GM19043 (cell line): Measurements from ENCODE around the gene NLRP11.
"Not testable (repeated sequence)": the region's sequence is repeated elsewhere in the genome, so short reads cannot be mapped to it uniquely, and the experiment has no call there.

ENCODE experiments used
- ATAC-seq: cut with Tn5 transposase; IDR thresholded peaks from one replicate; pipeline ENCODE4 v1.9.1; 2021; ENCODE audit warnings: low read depth; ENCODE audit not compliant: unreplicated experiment

NLRP11 gene

DNA sequence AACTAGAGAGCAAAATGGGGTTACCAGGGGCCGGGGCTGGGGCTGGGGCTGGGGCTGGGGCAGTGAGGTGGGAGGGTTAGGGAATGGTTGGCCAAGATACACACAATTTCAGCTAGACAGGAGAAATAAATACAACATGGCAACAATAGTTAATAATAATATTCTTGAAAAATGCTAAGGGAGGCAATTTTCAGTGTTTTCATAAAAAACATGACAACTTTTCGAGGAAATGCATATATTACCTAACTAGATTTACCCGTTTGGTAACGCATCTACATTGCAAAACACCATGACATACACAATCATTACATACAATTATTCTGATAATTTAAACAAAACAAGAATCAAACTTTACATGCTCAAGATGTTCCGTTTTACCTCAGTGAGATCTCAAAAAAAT lies 50.7 kb downstream of the NLRP11 start:
- ATAC-seq, result no peak

DNA sequence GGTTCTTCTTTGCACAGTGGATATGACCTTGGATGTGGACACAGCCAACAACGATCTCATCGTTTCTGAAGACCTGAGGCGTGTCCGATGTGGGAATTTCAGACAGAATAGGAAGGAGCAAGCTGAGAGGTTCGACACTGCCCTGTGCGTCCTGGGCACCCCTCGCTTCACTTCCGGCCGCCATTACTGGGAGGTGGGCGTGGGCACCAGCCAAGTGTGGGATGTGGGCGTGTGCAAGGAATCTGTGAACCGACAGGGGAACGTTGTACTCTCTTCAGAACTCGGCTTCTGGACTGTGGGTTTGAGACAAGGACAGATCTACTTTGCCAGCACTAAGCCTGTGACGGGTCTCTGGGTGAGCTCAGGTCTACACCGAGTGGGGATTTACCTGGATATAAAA lies 53.5 kb downstream of the NLRP11 start:
- ATAC-seq, result no peak

DNA sequence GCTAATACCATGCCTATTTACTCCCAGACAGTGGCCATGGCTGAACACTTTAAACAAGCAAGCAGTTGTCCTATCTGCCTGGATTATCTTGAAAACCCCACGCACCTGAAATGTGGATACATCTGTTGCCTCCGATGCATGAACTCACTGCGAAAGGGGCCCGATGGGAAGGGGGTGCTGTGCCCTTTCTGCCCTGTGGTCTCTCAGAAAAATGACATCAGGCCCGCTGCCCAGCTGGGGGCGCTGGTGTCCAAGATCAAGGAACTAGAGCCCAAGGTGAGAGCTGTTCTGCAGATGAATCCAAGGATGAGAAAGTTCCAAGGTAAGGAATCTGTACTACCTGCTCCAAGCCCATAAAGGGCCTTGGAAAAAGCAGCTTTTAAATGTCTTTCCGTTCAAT lies 54.3 kb downstream of the NLRP11 start:
- ATAC-seq, result no peak

DNA sequence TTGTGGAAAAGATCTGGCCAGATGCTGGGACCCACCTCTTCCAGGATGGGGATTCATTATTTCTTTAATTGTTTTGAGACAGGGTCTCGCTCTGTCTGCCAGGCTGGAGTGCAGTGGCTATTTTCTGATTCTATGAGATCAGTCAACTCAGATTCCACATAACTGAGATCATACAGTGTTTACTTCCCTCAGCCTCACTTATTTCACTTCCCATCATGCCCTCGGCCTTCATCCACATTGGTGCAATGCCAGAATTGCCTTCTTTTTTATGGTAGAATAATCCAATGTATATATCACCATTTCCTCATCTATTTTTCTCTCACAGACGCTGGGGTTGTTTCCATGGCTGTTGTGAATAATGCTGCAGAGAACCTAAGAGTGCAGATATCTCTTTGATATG lies 62.2 kb downstream of the NLRP11 start:
- ATAC-seq, result not testable (repeated sequence)

DNA sequence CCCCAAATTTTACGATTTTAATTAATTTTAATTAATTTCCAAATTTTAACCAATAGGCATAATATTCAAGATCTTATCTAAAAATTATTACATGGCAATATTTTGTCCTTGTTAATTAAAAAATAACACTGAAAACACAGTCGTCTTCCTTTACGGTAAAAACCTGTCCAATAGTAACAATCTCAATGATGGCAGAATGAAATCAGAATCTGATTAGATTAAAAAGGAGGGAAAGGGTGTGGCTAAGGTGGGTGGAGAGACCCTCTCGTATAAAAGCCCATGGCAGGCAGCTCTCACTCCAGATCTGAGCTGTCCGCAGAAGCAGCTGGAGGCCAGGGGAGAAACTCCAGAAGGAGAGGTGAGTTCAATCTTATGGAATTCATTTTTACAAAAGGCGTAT lies 63.0 kb downstream of the NLRP11 start, which contains the start of gene RFPL4AL1:
TSS of gene RFPL4AL1 (plus strand) at position 301 of the 400 bp plus-strand sequence. CDS start 2,687 bp downstream, outside the sequence.
- not testable (repeated sequence) for ATAC-seq

DNA sequence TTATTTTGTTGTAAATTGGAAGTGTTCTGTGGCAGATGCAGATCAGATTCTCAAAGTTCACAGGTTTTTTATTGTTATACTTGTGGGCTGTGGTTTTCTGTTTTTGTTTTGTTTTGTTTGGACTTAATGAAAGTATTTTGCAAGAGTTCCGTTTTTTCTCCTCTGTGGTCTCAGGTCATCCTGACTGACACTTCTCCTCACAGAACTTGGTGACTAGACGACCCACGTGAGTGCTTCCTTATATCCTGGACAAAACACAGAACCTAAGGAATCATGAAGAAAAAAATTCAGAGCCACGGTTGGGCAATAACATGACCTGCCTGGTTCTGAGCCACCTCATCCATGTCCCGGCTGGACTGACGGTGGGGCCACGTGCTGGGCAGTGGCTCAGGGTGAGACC lies 65.3 kb downstream of the NLRP11 start:
- no peak for ATAC-seq

DNA sequence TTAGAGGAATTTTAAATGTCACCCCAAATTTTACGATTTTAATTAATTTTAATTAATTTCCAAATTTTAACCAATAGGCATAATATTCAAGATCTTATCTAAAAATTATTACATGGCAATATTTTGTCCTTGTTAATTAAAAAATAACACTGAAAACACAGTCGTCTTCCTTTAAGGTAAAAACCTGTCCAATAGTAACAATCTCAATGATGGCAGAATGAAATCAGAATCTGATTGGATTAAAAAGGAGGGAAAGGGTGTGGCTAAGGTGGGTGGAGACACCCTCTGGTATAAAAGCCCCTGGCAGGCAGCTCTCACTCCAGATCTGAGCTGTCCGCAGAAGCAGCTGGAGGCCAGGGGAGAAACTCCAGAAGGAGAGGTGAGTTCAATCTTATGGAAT lies 73.0 kb downstream of the NLRP11 start, which contains the start of gene RFPL4A:
TSS of gene RFPL4A (plus strand) at position 301 of the 400 bp plus-strand sequence. CDS start 2,704 bp downstream, outside the sequence.
- ATAC-seq, result not testable (repeated sequence)

DNA sequence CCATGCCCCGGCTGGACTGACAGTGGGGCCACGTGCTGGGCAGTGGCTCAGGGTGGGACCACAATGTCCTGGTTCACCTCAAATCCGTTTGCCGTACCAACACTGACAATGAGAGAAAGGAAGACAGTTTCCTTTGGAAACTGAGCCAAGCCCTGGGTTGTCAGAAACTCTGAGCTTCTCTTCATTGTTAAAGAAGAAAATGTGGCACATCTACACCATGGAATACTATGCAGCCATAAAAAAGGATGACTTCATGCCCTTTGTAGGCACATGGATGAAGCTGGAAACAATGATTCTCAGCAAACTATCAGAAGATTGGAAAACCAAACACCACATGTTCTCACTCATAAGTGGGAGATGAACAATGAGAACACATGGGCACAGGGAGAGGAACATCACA lies 75.0 kb downstream of the NLRP11 start:
- not testable (repeated sequence) for ATAC-seq

DNA sequence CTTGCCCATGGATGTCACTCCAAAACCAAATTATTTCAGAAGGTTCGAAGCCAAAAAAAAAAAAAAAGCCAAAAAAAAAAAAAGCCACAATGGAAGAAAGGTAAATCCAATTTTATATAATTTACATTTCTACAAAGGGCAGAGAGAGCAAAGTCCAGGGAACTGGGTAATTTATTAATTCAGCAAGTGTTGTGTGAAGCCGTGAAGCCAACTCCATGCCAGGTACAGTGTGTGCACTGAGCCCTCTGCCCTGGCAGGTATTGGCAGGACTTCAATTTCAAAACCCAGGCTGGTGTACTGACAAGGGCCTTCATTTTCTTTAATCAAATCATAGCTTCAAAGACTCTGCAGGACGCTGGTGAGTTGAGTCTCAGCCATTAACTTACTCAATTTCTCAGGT lies 78.4 kb downstream of the NLRP11 start:
- ATAC-seq, result no peak

DNA sequence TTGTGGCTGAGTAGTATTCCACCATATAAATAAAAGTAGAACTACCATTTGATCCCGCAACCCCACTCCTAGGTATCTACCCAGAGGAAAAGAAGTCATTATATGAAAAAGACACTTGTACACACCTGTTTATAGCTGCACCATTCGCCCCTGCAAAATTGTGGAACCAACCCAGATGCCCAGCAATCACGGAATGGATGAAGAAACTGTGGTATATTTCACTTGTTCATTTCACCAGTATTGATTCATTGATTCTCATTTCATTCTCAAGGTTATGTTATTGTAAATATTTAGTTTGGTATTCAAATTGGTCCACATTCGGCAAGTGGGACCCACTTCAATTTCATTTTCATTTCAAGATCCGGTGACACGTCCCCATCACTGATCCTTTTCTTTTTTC lies 81.1 kb downstream of the NLRP11 start:
- ATAC-seq, result no peak

DNA sequence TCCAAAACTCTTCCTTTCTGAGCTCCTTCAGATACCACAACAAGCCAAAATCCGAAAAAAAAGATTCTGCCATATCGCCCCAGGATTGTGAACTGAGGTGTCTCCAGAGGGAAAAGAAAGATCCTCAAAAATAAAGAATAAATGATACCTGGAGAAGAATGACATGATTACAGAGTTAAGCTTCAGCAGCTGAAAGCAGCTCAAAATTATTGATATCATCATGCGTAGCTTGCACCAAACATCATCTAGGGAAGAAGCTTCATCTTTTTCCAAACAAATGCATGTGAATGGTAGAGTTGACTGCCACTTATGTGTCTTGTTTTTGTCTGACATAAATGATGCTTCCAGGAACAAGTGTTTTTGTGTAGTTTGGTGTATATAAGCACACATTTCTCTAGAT lies 93.5 kb downstream of the NLRP11 start, which contains the start of gene NLRP9:
TSS of gene NLRP9 (minus strand) at position 101 of the 400 bp plus-strand sequence. CDS start at position 73, 28 bp downstream.
- ATAC-seq, result no peak
